Naive B cell (primary cell): ENCODE measurements around the gene GNA15. TPM values are rescaled to one million over a fixed set of nuclear protein-coding genes. Genes with fewer than 3 reads are reported as not detected.
"Not testable (repeated sequence)": the region's sequence is repeated elsewhere in the genome, so short reads cannot be mapped to it uniquely, and the experiment has no call there.

Source experiments
- ATAC-seq, 2 donors: fragments of 150-1000 bp; cut with Tn5 transposase; 2 replicates each; pipeline ENCODE4 v1.10.0; 2021; ENCODE audit warnings: low read depth in 2 of 2, mild to moderate bottlenecking in 2 of 2, moderate library complexity in 2 of 2
- DNase-seq: peaks from one replicate; pipeline ENCODE4 v3.0.0; 2022
- H3K27ac Mint-ChIP-seq, 6 donors: one replicate each; pipeline ENCODE4 v1.8.0; 2020 to 2022; ENCODE audit warnings: mild to moderate bottlenecking in 6 of 6, mixed read lengths in 6 of 6, moderate library complexity in 5 of 6, inconsistent platforms in 2 of 6
- H3K27me3 Mint-ChIP-seq, 3 donors: one replicate each; pipeline ENCODE4 v1.8.0; 2021 to 2022; ENCODE audit warnings: mixed read lengths in 3 of 3, mild to moderate bottlenecking in 1 of 3
- H3K36me3 Mint-ChIP-seq, 2 donors: one replicate each; pipeline ENCODE4 v1.8.0; 2020 to 2022; ENCODE audit warnings: mixed read lengths in 2 of 2, inconsistent platforms in 1 of 2, mild to moderate bottlenecking in 1 of 2
- H3K4me1 Mint-ChIP-seq, 3 donors: one replicate each; pipeline ENCODE4 v1.8.0; 2020 to 2022; ENCODE audit warnings: mixed read lengths in 3 of 3, inconsistent platforms in 1 of 3, mild to moderate bottlenecking in 1 of 3, moderate library complexity in 1 of 3
- H3K4me3 Mint-ChIP-seq, 8 donors: one replicate each; pipeline ENCODE4 v1.8.0; 2020 to 2022; ENCODE audit warnings: mild to moderate bottlenecking in 8 of 8, mixed read lengths in 8 of 8, moderate library complexity in 8 of 8, inconsistent platforms in 2 of 8
- H3K9me3 Mint-ChIP-seq, 7 donors: one replicate each; pipeline ENCODE4 v1.8.0; 2020 to 2022; ENCODE audit warnings: mixed read lengths in 7 of 7, mild to moderate bottlenecking in 5 of 7, inconsistent platforms in 2 of 7, moderate library complexity in 1 of 7
- polyA plus RNA-seq, 6 donors: library from polyadenylated mRNA; unstranded; fragments of 300-500 nt; fragmentation: Illumina TruSeq; gene quantifications; one replicate each; pipeline ENCODE4 v1.2.3, GENCODE V29; 2021; ENCODE audit warnings: low read depth in 6 of 6

The GNA15 gene, protein sequence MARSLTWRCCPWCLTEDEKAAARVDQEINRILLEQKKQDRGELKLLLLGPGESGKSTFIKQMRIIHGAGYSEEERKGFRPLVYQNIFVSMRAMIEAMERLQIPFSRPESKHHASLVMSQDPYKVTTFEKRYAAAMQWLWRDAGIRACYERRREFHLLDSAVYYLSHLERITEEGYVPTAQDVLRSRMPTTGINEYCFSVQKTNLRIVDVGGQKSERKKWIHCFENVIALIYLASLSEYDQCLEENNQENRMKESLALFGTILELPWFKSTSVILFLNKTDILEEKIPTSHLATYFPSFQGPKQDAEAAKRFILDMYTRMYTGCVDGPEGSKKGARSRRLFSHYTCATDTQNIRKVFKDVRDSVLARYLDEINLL
- polyA plus RNA-seq = under 1 TPM in 3 of 6 donors, not detected in 3; 0.21 to 0.59 (median 0.53) TPM

DNA sequence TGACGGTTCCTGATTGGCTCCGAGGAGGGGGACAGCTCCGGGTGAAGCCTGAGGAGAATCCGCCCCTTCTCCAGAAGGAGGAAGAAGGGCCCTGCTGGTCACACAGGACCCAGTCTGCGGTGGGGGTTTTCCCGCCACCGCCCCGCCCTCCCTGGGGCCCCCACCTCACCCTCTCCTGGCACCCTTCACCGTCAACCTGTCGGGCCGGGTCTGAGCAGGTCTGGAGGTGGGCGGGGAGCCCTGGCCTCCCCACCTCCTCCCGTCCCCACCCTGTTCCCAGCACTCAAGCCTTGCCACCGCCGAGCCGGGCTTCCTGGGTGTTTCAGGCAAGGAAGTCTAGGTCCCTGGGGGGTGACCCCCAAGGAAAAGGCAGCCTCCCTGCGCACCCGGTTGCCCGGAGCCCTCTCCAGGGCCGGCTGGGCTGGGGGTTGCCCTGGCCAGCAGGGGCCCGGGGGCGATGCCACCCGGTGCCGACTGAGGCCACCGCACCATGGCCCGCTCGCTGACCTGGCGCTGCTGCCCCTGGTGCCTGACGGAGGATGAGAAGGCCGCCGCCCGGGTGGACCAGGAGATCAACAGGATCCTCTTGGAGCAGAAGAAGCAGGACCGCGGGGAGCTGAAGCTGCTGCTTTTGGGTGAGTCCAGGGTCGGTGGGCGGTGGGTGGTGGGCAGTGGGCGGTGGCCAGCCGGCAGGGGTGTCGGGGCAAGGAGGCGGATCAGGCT is at the start of gene GNA15:
GNA15 (plus strand) TSS at position 73 of the 723 bp plus-strand sequence; CDS start at position 491, 418 bp downstream.
- DNase-seq = peak; percentile 61
- H3K4me3 Mint-ChIP-seq = peak within 1 kb of the TSS in 7 of 8 donors; percentile 24 to 80 (median 55)

DNA sequence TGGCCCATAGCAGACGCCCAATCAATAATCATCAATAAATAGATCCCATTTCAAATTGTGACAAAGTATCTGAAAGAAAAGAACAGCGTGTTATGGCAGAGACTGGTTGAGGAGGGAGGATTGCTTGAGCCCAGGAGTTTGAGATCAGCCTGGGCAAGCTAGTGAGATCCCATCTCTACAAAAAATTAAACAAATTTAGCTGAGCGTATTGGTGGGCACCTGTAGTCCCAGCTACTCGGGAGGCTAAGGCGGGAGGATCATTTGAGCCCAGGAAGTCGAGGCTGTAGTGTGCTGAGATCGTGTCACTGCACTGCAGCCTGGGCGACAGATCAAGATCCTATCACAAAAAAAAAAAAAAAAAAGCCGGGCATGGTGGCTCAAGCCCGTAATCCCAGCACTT is 48.1 kb upstream of the GNA15 start:
- no peaks in the 10 kb centered on the region for H3K9me3 Mint-ChIP-seq
- H3K27me3 Mint-ChIP-seq = no peaks in the 10 kb centered on the region
- H3K27ac Mint-ChIP-seq = no peak overlapping the region
- DNase-seq (no peak), ATAC-seq (no peak)
- H3K36me3 Mint-ChIP-seq = no peaks in the 10 kb centered on the region
- no peaks in the 10 kb centered on the region for H3K4me1 Mint-ChIP-seq
- H3K4me3 Mint-ChIP-seq = no peak overlapping the region

More for the DNA sequence above, at the start of gene GNA15:
- Mint-ChIP-seq H3K36me3 (no peaks in the 10 kb centered on the region), H3K9me3 (peaks cover 0 to 7% (median 0%) of the 10 kb centered on the region in 7 donors), H3K27ac (peak within 1 kb of the TSS in 5 of 6 donors; percentile 5 to 90 (median 83)), H3K27me3 (peaks cover 0 to 17% (median 5%) of the 10 kb centered on the region in 3 donors), H3K4me1 (peaks cover 9 to 40% (median 24%) of the 10 kb centered on the region in 3 donors)
- ATAC-seq = peak; percentile 62 to 66

DNA sequence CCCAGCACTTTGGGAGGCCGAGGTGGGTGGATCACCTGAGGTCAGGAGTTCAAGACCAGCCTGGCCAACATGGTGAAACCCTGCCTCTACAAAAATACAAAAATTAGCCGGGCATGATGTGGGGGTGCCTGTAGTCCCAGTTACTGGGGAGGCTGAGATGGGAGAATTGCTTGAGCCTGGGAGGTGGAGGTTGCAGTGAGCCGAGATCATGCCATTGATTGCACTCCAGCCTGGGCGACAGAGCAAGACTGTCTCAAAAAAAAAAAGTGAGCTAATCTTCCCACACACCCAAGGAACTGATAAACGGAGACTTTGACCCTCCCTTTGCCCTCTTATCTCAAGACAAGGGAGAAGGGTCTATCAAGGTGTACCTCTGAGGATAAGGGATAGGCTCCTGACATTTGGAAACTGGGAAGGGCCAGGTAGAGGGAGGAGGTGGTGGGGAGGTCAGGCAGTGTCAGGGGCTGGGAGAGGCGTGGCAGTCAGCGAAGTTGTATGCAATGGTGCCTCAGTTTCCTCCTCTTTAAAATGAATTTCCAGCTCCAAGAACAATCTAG is 46.5 kb upstream of the GNA15 start:
- H3K27me3 Mint-ChIP-seq, H3K9me3 Mint-ChIP-seq, DNase-seq, H3K4me1 Mint-ChIP-seq, H3K36me3 Mint-ChIP-seq, H3K4me3 Mint-ChIP-seq, ATAC-seq: not testable (repeated sequence)
- H3K27ac Mint-ChIP-seq = peak overlapping the region in 1 of 6 donors; percentile 83

DNA sequence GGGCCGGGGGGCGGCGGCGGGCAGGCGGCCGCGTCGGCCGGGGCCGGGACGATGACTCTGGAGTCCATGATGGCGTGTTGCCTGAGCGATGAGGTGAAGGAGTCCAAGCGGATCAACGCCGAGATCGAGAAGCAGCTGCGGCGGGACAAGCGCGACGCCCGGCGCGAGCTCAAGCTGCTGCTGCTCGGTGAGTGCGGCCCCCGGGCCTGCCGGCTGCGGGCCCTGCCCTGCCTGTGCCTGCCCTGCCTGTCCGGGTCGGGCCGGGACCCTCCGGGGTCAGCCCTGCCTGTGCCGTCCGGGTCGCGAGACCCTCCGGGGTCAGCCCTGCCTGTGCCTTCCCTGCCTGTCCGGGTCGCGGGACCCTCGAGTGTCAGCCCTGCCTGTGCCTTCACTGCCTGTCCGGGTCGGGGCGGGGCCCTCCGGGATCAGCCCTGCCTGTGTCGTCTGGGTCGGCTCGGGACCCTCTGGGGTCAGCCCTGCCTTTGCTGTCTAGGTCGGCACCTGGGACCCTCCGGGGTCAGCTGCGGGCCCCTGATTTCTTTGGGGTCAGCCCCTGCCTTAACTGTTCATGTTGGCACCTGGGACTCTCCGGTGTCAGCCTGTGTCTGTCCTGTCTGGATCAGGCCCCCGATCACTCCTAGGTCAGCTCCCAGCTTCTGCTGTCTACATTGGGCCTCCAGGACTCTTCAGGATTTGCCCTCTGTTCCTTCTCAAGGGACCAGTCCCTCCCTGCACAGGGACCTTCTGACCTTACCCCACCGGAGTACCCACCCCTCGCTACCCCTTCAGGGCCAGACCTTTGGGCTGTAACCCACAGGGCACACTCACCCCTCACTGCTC is 41.0 kb upstream of the GNA15 start:
- Mint-ChIP-seq H3K27ac (peak overlapping the region in 4 of 6 donors; percentile 39 to 95 (median 72)), H3K4me3 (peak overlapping the region; percentile 83 to 92 (median 86)), H3K36me3 (no peaks in the 10 kb centered on the region), H3K27me3 (peaks cover 0 to 9% (median 0%) of the 10 kb centered on the region in 3 donors), H3K9me3 (no peaks in the 10 kb centered on the region), H3K4me1 (peaks cover 21 to 29% (median 26%) of the 10 kb centered on the region in 3 donors)
- peak; percentile 50 for DNase-seq
- ATAC-seq = peak; percentile 57 to 58

DNA sequence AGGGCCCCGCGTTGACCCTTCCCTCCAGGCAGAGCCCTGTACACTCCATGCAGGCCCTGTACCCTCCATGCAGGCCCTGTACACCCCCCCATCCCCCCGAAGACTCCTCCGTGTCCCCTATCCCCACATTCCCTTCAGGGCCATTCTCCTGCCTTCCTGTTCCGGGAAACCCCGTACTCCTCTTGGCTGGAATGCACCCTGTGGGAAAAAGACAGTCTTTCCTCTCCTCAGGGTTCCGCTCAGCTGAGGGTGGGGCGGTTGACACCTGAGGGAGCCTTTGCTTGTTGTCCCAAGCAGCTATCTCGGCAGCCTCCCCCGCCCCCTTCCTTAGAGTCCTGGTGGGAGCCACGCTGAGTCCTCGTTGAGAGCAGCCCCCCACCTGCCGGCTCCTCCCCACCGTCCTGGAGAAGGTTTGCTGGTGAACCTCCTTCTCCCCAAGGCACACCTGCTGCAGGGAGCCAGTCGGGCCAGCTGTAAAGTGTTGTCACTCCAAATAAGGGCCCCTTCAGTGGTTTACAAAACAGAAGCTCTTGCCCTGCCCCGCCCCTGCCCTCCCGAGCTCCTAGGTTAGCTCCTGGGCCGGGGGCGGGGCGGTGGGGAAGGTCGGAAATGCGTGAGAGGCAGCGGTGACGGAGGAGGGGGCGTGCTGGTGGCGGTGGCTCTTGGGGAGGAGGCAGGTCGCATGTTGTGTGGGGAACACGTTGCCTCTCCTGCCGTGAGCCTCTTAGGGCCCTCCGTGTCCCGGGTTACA is 40.2 kb upstream of the GNA15 start:
- peaks cover 0 to 9% (median 0%) of the 10 kb centered on the region in 3 donors for H3K27me3 Mint-ChIP-seq
- H3K36me3 Mint-ChIP-seq = no peaks in the 10 kb centered on the region
- H3K4me1 Mint-ChIP-seq = peaks cover 21 to 34% (median 26%) of the 10 kb centered on the region in 3 donors
- H3K27ac Mint-ChIP-seq = peak overlapping the region in 3 of 6 donors; percentile 73 to 95 (median 86)
- no peaks in the 10 kb centered on the region for H3K9me3 Mint-ChIP-seq
- H3K4me3 Mint-ChIP-seq = peak overlapping the region; percentile 83 to 92 (median 86)
- DNase-seq = peak; percentile 64
- peak; percentile 38 to 39 for ATAC-seq

DNA sequence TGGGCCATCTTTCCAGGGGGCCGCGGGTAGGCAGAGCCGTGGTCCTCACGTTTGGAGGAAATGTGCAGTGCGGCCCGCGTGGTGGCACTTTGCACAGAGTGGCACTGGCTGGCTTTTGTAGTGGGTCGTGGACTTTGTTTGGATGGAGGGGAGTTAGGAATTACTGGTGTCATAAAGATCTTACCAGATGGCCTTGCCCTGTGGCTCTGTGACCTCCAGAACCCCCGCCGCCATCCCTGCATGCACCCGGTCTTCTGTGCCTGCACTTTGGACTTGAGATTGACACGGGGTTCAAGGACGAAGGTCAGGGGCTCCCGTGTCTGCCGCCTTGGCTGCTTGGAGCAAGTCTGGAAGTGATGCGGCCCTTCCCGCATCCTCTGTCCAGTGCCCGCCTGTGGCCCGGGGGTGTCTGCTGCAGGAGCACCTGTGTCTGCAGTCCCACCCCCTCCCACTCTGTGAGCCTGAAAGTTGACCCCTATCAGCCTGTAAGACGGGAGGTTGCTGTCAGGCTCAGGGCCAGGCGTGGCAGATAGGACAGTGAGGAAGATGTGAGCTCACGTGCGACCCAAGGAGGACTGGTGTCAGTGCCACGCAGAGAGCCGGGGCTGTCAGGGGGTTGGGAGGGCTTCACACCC is 39.4 kb upstream of the GNA15 start:
- ATAC-seq (no peak), DNase-seq (no peak)
- Mint-ChIP-seq H3K27me3 (peaks cover 0 to 9% (median 0%) of the 10 kb centered on the region in 3 donors), H3K4me1 (peaks cover 21 to 34% (median 26%) of the 10 kb centered on the region in 3 donors), H3K27ac (peak overlapping the region in 1 of 6 donors; percentile 86), H3K4me3 (peak overlapping the region in 7 of 8 donors; percentile 83 to 92 (median 87)), H3K9me3 (no peaks in the 10 kb centered on the region), H3K36me3 (no peaks in the 10 kb centered on the region)

DNA sequence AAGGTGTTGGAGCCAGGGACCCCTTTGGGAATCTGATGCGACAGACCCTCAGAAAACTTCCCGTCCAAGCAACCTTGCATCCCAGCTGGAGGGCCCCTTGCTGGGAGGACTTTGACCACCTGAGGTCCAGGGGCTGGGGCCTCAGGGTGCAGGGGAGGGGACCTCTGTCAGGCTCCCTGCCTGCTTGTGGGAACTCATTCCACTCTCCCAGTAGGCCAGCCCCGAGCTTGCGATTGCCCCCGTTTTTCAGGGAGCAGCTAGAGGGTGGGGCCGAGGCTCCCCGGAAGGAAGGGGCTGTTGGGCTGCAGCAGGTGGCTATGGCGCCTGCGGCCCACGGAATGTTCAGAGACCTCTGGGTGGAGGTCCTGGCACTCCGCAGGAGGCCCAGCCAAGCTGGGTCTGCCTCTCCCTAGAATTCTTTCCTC is 38.9 kb upstream of the GNA15 start:
- no peak for DNase-seq

DNA sequence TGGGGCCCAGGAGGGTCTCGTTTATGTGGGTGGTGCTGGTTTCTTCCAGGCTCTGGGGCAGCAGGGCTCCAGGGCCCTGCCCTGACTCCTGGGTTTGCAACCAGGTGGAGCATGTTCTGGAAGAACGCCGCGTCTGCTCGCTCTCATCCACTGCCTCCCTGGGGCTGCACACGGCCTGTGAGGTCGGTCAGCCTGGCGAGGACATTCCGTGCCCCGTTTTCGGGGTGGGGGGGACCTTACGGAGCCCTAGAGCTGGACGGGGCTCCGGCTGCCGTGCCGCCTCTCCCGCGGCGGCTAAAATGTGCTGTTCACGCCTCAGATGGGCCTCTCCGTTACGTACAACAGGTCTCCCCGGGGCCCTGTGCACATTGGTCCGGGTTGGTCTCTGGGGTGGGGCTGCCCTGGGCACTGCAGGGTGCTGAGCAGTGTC is 38.4 kb upstream of the GNA15 start:
- H3K27ac Mint-ChIP-seq = no peak overlapping the region
- H3K4me3 Mint-ChIP-seq = peak overlapping the region in 4 of 8 donors; percentile 9 to 72 (median 34)
- H3K4me1 Mint-ChIP-seq = peaks cover 24 to 37% (median 34%) of the 10 kb centered on the region in 3 donors
- ATAC-seq = no peak
- peaks cover 0 to 9% (median 0%) of the 10 kb centered on the region in 3 donors for H3K27me3 Mint-ChIP-seq
- no peak for DNase-seq
- no peaks in the 10 kb centered on the region for H3K9me3 Mint-ChIP-seq
- no peaks in the 10 kb centered on the region for H3K36me3 Mint-ChIP-seq

More for the DNA sequence above, 38.9 kb upstream of the GNA15 start:
- H3K4me1 Mint-ChIP-seq = peaks cover 21 to 36% (median 29%) of the 10 kb centered on the region in 3 donors
- H3K36me3 Mint-ChIP-seq = no peaks in the 10 kb centered on the region
- no peaks in the 10 kb centered on the region for H3K9me3 Mint-ChIP-seq
- peaks cover 0 to 9% (median 0%) of the 10 kb centered on the region in 3 donors for H3K27me3 Mint-ChIP-seq
- no peak overlapping the region for H3K27ac Mint-ChIP-seq
- H3K4me3 Mint-ChIP-seq = peak overlapping the region in 2 of 8 donors; percentile 83 to 89
- no peak for ATAC-seq

DNA sequence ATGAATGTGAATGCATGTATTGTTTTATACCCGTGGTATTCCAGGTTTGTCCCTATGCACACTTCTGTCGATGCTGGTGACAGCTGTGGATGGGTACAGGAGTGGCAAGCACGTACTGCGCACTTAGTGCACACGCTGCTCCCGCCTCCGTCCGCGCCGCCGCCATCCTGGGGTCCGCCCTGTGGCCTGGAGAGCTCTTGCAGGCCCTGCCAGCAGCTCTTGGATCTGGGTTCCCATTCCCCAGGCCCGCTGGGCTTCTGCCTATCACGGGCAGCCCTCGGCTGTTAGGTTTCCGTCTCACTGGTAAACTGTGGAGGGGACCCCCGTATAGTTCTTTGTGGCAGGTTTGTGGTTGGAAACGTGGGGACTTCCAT is 37.7 kb upstream of the GNA15 start:
- H3K27ac Mint-ChIP-seq = no peak overlapping the region
- no peaks in the 10 kb centered on the region for H3K36me3 Mint-ChIP-seq
- DNase-seq (no peak), ATAC-seq (no peak)
- peaks cover 24 to 37% (median 36%) of the 10 kb centered on the region in 3 donors for H3K4me1 Mint-ChIP-seq
- peak overlapping the region in 4 of 8 donors; percentile 33 to 83 (median 54) for H3K4me3 Mint-ChIP-seq
- no peaks in the 10 kb centered on the region for H3K9me3 Mint-ChIP-seq
- peaks cover 0 to 9% (median 0%) of the 10 kb centered on the region in 3 donors for H3K27me3 Mint-ChIP-seq

DNA sequence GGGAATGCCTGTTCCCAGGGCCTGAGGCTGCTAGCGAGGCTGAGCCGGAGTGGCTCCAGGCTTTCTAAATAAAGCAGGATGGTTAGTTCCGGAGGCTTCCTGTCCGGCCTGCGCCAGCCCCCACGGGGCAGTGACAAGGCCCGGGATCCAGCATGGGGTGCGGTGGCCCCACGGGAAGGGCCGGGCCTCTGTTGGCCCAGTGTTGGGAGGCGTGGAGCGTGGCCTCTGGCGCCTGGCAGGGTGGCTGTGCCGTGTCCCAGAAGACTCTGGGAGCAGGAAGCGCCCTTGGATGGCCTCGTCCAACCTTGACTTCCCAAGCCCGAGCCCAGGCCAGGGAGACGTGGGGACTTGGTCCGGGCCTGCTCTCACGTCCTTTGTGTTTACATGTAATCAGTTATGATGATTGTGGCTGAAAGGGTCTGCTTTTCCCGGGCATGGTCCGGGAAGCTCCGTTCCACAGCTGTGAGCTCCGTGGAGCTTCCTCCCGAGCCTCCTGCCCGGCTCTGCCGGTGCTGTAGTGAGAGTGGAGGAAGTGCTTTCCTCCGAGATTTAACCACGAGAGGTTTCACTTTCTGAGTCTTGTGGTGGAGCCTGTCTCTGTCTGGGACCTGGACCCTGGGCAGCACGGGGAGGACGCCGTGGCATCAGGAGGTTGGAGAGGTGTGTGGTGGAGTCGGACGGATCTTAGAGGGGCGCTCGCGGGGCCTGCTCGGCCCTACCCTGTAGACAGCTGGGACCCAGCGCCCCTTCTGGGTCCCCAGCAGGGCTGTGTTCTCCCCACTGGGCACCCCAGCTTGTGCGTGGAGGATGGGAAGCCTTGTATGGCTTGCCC is 37.1 kb upstream of the GNA15 start:
- H3K9me3 Mint-ChIP-seq = no peaks in the 10 kb centered on the region
- peaks cover 24 to 41% (median 38%) of the 10 kb centered on the region in 3 donors for H3K4me1 Mint-ChIP-seq
- peaks cover 0 to 9% (median 0%) of the 10 kb centered on the region in 3 donors for H3K27me3 Mint-ChIP-seq
- ATAC-seq = peak; percentile 27 to 36
- H3K4me3 Mint-ChIP-seq = peak overlapping the region; percentile 59 to 92 (median 80)
- DNase-seq = peak; percentile 41
- no peaks in the 10 kb centered on the region for H3K36me3 Mint-ChIP-seq
- peak overlapping the region in 3 of 6 donors; percentile 38 to 74 (median 72) for H3K27ac Mint-ChIP-seq
